Natural killer cell treated with Interleukin-12 subunit alpha and Interleukin-12 subunit beta and Interleukin-15 and Interleukin-18, amount 100 ng/mL, for 72 hours (primary cell): Measurements from ENCODE around the gene UBA3. TPM values are rescaled to one million over a fixed set of nuclear protein-coding genes. Genes with fewer than 3 reads are reported as not detected.

Source experiments
- ATAC-seq, 2 donors: fragments of 150-1000 bp; cut with Tn5 transposase in 1 of 2; sonication (Bioruptor Pico), chemical (Tn5 transposase) in 1 of 2; 2 replicates each; pipeline ENCODE4 v1.10.0; 2021
- DNase-seq: peaks from one replicate; pipeline ENCODE4 v3.0.0; 2022; ENCODE audit warnings: low spot score
- H3K27ac Mint-ChIP-seq, 2 donors: 1 replicate in 1 of 2; 2 replicates in 1 of 2; pipeline ENCODE4 v1.8.0; 2022; ENCODE audit warnings: mixed read lengths in 2 of 2, mild to moderate bottlenecking in 1 of 2, moderate library complexity in 1 of 2
- H3K27me3 Mint-ChIP-seq, 2 donors: 1 replicate in 1 of 2; 2 replicates in 1 of 2; pipeline ENCODE4 v1.8.0; 2022; ENCODE audit warnings: mixed read lengths in 2 of 2
- H3K36me3 Mint-ChIP-seq: one replicate; pipeline ENCODE4 v1.8.0; 2022; ENCODE audit warnings: mixed read lengths
- H3K4me1 Mint-ChIP-seq, 2 donors: 1 replicate in 1 of 2; 2 replicates in 1 of 2; pipeline ENCODE4 v1.8.0; 2022; ENCODE audit warnings: low read depth in 2 of 2, mixed read lengths in 2 of 2, mild to moderate bottlenecking in 1 of 2
- H3K4me3 Mint-ChIP-seq: one replicate; pipeline ENCODE4 v1.8.0; 2022; ENCODE audit warnings: mixed read lengths
- H3K9me3 Mint-ChIP-seq: 2 replicates; pipeline ENCODE4 v1.8.0; 2022; ENCODE audit warnings: mixed read lengths
- total RNA-seq, 2 donors: library from RNA; stranded (reverse); gene quantifications; one replicate each; pipeline ENCODE4 v1.2.3, GENCODE V29; 2022

The UBA3 gene
- total RNA-seq, 2 donors from 2014 or later: 93.4 to 111 TPM

DNA sequence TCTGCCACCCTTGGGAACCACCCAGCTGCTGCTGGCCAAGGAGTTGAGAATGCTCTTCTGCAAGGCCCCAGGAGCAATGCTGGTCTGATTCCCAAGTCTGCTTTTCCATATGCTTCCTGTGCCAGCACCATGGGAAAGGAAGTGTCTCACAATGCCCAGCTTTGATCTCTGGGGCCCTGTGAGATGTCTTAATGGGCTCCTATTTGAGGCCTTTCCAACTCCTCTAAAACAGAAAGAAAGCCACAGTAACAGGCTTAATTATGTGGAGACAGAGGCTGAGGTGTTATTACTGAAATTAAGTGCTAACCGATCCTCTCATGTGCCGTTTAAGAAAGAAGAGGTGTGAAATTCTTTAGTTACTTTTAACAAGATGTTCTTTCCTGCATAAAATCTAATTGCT is 71.2 kb downstream of the UBA3 start:
- H3K4me1 Mint-ChIP-seq: peaks cover 7 to 13% of the 10 kb centered on the region in 2 donors
- no peaks in the 10 kb centered on the region for H3K27me3 Mint-ChIP-seq
- DNase-seq (no peak), ATAC-seq (no peak)
- H3K36me3 Mint-ChIP-seq: peaks cover 4% of the 10 kb centered on the region
- no peak overlapping the region for H3K4me3 Mint-ChIP-seq
- no peak overlapping the region for H3K27ac Mint-ChIP-seq
- H3K9me3 Mint-ChIP-seq: no peaks in the 10 kb centered on the region

- Mint-ChIP-seq H3K27me3 (no peaks in the 10 kb centered on the region), H3K4me1 (peaks cover 0 to 4% of the 10 kb centered on the region in 2 donors), H3K9me3 (no peaks in the 10 kb centered on the region), H3K27ac (no peak overlapping the region), H3K4me3 (no peak overlapping the region), H3K36me3 (peaks cover 5% of the 10 kb centered on the region)
- DNase-seq: no peak
- no peak for ATAC-seq
These were observed 74.2 kb downstream of the UBA3 start for GRCh38 chr3:69005791-69006482.

DNA sequence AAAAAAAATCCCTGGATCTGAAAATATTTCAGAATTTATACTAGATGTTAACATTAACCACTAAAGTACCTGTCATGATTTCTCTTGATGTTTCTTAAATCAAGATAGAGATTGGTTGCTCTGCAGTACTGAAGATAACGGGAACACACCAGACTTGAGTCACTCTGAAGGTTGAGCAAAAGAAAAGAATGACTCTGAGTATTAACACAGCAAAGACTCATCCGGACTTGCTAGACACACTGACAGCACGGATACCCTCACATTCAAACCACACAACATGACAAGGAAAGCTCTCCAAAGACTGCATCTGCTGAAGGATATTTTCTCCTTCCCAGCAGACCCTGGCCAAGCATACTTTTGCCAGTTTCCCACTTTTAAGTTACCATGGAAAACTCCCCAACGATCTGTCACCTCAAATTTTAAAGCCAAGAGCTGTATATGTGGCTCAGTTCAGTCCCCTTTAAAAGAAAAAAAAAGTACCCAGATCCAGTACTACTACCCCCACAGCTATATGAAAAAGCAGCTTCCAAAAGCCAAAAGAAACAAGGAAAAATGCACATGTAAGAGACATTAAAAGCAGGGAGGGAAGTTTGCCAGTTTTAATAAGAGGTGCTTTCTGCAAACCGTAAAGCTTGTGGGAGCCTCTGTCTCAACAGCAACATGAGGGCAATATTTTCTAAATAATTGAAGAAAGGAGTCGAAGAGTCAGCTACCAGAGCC is 74.9 kb downstream of the UBA3 start:
- no peak for DNase-seq
- Mint-ChIP-seq H3K4me1 (peaks cover 0 to 4% of the 10 kb centered on the region in 2 donors), H3K9me3 (no peaks in the 10 kb centered on the region), H3K36me3 (peaks cover 5% of the 10 kb centered on the region), H3K4me3 (no peak overlapping the region), H3K27me3 (no peaks in the 10 kb centered on the region), H3K27ac (no peak overlapping the region)
- ATAC-seq: no peak

Other genes starting within 250 kb of the UBA3 start
- gene TAFA4, start 147.8 kb downstream of the UBA3 start, total RNA-seq: not detected
- 10 to 100 TPM; 12.0 to 31.8 TPM for gene EOGT, start 66.7 kb downstream of the UBA3 start, total RNA-seq
- gene TMF1, start 28.0 kb downstream of the UBA3 start, total RNA-seq: 10 to 100 TPM; 42.2 to 43.7 TPM
- gene ARL6IP5, start 4.6 kb upstream of the UBA3 start, total RNA-seq: 100 to 1,000 TPM; 110 to 135 TPM
- gene LMOD3, start 42.2 kb upstream of the UBA3 start, total RNA-seq: not detected